Measurements from ENCODE around the gene POFUT2.
"Not testable (repeated sequence)": the region's sequence is repeated elsewhere in the genome, so short reads cannot be mapped to it uniquely, and the experiment has no call there.

Gene POFUT2

DNA sequence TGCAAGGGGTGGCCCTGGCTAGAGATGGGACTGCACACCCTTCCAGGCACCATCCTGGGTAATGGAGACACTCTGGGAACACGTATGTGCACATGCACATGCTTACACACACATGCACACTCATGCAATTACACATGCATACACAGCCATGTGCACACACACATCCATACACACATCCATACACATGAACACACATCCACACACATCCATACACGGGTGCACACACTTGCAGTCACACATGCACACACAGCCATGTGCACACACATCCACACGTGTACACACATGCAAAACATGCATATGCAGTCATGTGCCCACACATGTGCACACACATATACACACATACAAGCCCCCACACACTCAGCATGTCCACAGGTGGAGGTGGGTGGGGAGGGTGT is 22.3 kb upstream of the POFUT2 start:
- no peak for DNase-seq

DNA sequence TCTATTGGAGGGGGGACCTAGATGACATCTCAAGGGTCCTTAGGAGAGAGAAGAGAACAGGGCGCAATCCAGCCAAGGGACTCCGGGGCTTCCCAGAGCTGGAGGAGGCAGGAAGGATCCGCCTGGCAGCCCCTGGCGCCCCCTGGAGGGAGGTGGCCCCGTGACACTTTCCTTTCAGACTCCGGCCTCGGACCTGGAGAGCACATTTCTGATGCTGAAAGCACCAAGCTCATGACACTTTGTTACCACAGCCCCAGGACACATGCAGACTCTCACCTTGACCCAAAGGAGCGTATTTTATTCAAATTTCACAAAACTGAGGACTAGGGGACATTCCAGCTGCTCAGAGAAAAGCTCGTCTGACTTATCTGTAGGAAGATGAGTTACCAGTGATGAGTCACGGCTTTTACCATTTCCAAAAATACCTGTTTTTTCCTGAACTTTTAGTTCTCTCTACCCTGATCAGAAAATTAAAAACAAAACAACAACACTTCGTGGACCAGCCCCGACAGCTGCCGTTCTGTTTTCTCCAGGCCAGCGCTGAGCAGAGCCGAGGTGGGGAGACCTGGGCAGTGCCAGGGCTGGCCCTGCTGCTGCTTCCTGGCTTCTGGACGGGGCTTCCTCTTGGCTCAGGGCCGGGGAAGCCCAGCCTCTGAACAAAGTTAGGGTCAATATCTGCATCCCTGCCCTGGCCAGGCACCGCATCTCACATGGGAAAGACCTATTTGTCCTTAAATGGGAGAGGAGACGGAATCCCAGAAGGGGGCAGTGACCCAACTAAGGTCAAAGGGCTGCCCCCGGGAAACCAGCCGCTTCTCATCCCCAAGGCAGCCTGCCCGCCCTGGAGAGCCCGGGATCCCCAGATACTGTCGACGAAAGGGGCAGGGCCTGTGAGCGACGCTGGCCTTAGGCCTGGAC is 21.6 kb upstream of the POFUT2 start:
- peak; percentile 76 for DNase-seq

GRCh38 chr21:45308194-45309068 is 20.7 kb upstream of the POFUT2 start:
- peak; percentile 62 for DNase-seq

- not testable (repeated sequence) for DNase-seq
These were observed 20.0 kb upstream of the POFUT2 start for GRCh38 chr21:45307597-45308158.

- DNase-seq: peak; percentile 92
These were observed 19.3 kb upstream of the POFUT2 start for GRCh38 chr21:45306832-45307571.

DNA sequence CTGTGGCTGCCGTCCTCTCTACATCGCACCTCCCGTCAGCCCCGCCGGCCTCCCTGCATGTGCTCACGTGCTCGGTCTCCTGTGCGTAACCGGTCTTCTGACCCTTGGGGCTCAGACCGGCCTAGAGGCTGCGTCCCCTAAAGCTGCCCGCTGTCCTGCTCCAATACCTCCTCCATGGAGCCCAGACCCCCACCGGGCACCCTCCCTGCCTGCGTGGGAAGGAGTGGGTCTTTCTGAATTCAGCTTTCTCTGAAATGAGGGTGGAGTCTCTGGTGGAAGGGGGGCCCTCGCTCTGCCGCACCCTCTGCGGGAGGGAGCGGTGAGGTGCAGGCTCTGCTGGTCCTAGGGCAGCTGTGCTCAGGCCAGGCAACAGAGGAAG is 18.7 kb upstream of the POFUT2 start:
- DNase-seq: peak; percentile 72

GRCh38 chr21:45305836-45306235 is 18.1 kb upstream of the POFUT2 start:
- no peak for DNase-seq

DNA sequence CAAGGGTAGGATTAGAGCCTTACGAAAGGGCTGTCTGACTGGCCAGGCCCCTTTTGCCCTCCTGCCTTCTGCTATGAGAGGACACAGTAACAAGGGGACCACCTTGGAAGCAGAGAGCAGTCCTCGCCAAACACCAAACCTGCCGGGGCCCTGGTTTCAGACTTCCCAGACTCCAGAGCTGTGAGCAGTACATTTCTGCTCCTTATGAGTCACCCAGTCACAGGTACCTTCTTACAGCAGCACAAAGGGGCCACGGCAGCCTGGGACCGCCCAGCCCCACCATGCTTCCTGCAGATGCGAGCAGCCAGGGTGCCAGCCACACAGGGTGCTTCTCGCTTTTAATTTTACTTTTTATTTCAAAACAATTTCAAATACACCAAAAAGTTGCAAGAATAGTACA is 17.2 kb upstream of the POFUT2 start:
- no peak for DNase-seq

DNA sequence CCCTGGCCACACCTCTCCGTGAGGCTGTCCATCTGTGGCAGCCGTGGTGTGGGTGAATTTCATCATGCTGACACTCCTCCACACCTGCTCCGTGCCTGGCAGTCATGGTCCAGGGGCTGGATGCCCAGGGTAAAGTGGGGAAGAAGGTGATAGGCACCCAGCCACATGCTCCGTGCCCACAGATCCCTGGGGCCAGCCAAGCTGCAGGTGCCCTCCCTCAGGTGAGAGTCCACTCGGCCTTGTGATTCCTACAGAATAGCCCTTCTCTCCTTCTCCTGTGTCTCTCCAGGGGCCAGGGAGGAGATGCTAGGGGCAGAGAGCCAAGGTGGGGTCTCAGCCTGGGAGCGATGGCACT is 16.8 kb upstream of the POFUT2 start:
- no peak for DNase-seq

DNA sequence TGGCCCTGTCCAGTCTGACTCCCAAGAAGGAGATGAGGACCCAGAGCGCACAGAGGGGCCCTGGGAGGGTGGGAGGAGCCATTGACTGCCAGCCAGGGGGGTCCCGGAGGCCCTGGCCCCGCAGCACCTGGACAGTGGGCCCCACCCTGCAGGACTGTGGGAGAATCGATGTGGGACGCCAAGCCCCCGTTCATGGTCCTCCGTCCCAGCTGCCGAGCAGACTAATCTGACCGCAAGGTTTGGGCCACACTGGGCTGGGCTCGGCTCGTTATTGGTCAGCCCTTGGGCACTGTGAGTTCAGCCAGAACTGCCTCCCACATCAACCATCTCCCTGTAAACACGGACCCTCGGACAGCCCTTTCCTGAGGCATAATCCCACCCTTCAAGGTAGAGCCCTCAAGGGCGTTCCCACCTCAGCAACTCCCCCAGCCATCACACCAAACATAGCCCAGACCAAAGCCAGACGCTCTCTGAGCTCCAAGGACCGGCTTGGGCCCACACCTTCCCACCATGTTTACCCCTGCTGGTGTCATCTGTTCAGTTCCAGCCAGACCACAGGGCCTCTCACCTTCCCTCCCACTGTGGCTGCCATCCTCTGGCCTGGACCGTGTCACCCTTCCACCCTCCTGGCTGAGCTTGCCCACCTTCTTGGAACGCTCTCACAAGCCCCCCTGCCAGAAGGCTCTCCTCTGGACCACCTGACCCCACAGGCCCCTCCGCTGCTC is 16.2 kb upstream of the POFUT2 start:
- no peak for DNase-seq

GRCh38 chr21:45303091-45303615 is 15.5 kb upstream of the POFUT2 start:
- no peak for DNase-seq

- DNase-seq: peak; percentile 63
These were observed 14.7 kb upstream of the POFUT2 start for GRCh38 chr21:45302082-45303061.

GRCh38 chr21:45301521-45302081 is 13.9 kb upstream of the POFUT2 start:
- no peak for DNase-seq

DNA sequence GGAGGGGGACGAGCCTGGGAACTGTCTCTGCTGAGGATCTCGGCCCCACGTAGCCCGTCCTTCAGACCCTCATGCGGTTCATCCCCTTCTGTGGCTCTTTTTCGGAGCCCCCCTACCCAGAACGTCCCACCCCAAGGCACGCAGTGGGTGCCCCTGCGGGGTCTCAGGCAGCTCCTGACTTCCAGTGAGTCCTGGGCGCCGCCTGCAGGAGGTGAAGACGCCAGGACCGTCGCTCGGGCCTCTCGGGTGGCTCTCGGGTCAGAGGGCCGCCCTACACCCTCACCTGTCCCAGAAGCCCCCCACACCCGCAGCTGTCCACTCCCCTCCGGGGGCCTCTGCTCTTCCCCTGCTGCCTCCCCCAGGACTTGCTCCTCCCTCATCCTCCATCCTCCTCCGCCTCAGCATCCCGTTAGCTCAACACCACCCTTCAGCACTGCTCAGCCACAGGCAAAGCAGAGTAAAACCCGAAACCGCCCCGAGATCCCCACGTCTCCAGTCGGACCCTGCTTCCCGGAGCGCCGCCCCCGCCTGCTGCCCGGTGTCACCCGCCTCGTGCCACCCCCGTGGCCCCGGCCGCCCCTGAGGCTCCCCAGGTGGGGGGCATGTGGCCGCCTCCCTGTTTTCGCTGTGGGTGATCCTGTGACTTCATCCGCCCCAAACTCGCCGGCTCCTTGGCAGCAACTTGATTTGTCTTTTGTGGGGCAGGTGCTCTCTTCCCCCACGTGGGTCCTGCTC is 13.3 kb upstream of the POFUT2 start:
- DNase-seq: no peak

DNA sequence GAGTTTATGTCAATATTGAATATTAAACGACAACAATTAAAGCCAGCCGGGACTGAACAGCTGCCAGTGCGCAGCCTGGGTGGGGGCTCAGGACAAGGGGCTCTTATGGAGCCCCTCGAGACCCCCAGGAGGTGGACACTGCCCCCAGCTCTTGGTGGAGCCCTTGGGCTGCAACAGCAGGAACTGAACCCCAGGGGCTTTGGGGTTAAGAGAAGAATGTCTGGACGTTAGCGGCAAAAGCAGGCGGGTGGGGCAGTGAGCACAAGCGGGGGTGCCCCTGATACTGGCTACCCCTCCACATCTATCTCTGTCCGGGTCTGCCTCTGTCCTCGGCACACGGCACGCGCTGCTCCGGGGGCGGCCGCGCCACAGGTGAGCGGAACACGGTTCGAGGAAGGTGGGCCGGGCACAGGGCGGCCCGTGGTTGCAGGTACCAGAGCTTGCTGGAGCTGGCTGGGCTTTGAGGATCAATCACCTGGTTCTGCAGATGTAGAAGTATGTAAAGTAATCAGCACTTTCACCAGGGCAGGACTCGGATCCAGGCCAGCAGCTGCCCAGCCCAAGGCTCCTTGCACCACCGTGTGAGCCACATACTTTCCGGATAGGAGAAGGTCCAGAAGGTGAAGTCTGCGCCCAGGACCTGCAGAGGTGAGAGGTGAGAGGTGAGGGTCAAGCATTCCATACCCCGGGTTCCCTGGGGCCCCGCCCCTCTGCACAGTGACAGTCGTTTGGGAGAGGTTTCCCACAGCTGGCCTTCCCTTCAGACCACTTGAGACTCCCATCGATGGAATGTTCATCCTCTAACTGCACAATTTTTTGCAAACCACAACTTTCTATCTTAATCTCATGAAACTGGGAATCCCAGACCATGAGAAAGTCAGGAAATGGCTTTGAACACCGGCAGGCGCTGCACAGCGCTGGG is 12.4 kb upstream of the POFUT2 start:
- DNase-seq: no peak

- no peak for DNase-seq
These were observed 11.6 kb upstream of the POFUT2 start for GRCh38 chr21:45299026-45299863.

DNA sequence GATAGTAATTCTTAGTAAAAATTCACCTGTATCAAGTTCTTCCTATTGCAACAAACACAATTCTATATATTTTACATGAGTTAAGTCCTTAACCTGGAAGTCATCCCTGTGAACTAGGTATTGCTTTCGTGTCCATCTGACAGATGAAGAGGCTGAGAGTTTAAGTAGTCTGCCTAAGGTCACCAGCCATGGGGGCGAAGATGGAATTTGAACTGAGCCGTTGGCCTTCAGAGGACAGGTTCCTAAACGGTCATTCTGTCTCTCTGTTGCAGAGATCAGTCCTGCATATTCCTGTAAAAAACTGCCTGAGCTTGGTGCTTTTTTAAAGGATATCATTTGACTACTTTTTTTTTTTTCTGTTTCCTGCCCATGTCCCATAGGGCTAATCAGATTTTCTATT is 10.2 kb upstream of the POFUT2 start:
- no peak for DNase-seq

Measured in retina (tissue), 1 donor.